ENCODE data around the gene PTOV1.
A peak's percentile ranks its signal among the peaks of the same experiment; 100 is the strongest.
"Not testable (repeated sequence)": the region's sequence is repeated elsewhere in the genome, so short reads cannot be mapped to it uniquely, and the experiment has no call there.

Gene PTOV1

DNA sequence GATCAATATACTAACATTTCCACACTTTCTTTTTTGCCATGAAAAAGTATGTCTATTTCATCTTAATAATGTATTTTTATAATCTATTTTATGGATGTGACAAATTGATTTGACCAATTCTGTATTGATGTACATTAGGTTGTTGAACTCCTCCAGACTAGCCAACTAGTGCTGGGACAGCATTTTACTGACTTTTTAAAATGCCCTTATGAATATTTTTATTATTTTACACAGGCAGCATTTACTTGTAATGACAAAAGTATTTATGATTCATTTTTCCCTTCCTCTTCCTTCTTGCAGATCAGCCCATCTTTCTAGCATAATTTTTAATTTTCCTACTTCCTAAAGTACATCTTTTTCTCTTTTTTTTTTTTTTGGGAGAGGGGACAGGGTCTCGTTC is 36.9 kb upstream of the PTOV1 start:
- intact Hi-C loops (cut with DNase I; ENCODE audit: low total_unique reads) = no loop called here
- Histone ChIP-seq H3K9me3 (no peaks in the 10 kb centered on the region), H3K36me3 (no peaks in the 10 kb centered on the region), H3K27me3 (no peaks in the 10 kb centered on the region), H3K27ac (peak overlapping the region; percentile 89 to 91), H3K4me1 (peaks cover 0 to 43% (median 26%) of the 10 kb centered on the region in 4 donors), H3K4me3 (peak overlapping the region; percentile 59 to 73)
- no peak for DNase-seq
- TF ChIP-seq CTCF (IDR thresholded peaks at IDR 0.05) = no peak

DNA sequence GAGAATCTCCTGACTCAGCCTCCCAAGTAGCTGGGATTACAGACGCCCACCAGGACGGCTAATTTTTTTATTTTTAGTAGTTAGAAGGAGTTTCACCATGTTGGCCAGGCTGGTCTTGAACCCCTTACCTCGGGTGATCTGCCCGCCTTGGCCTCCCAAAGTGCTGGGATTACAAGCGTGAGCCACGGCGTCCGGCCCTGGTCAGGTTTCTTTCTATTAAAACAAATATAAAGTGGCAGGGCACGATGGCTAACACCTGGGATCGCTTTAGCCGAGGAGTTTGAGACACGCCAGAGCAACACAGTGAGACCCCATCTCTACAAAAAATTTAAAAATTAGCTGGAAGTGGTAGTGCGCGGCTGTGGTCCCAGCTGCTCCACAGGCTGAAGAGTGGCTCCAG is 34.4 kb upstream of the PTOV1 start:
- TF ChIP-seq CTCF (IDR thresholded peaks at IDR 0.05) = no peak
- peak overlapping the region; percentile 71 to 72 for H3K4me3 ChIP-seq
- no peak for DNase-seq
- peaks cover 0 to 42% (median 21%) of the 10 kb centered on the region in 4 donors for H3K4me1 ChIP-seq
- intact Hi-C loops (cut with DNase I; ENCODE audit: low total_unique reads) = loop anchor here (5.0 kb wide), 1 partner anchor 56 kb away; no protein-coding TSS in a partner anchor
- peaks cover 0 to 9% (median 0%) of the 10 kb centered on the region in 3 donors for H3K36me3 ChIP-seq
- H3K9me3 ChIP-seq = no peaks in the 10 kb centered on the region
- peak overlapping the region; percentile 94 to 95 for H3K27ac ChIP-seq
- no peaks in the 10 kb centered on the region for H3K27me3 ChIP-seq

DNA sequence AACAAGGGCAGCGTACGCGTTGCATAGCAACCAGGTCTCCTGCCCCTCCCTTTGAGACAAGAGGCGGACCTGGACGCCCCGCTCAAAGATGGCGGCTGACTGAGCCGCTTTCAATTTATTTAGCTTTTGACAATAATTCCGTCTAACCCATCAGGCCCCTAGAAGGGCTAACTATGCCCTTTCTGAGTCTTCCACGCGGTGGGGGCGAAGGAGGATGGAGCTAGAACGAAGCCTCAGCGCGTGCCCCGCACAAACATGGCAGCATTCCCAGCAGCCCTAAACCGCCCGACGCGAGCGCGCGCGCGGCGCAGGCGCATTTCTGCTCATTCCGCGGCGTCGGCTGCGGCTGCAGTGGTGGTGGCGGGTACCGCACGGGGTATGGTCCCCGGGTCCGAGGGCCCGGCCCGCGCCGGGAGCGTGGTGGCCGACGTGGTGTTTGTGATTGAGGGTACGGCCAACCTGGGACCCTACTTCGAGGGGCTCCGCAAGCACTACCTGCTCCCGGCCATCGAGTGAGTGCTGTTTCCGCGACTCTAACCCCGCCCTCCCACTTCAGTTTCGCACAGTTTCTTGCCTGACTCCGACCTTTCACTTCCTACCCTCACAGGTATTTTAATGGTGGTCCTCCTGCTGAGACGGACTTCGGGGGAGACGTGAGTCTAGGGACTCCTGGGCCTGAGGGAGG is 32.9 kb upstream of the PTOV1 start, which contains the start of gene MED25:
Gene MED25, plus strand, starts transcription at position 326 of the 685 bp plus-strand sequence. Its CDS starts 53 bp downstream, at position 379.
- Histone ChIP-seq H3K36me3 (peaks cover 0 to 12% (median 3%) of the 10 kb centered on the region in 3 donors), H3K27ac (peak within 1 kb of the TSS; percentile 94 to 95), H3K4me3 (peak within 1 kb of the TSS; percentile 71 to 72), H3K9me3 (no peaks in the 10 kb centered on the region), H3K27me3 (no peaks in the 10 kb centered on the region), H3K4me1 (peaks cover 0 to 33% (median 14%) of the 10 kb centered on the region in 4 donors)
- peak; percentile 80 to 90 for DNase-seq
- TF ChIP-seq CTCF (IDR thresholded peaks at IDR 0.05) = peak; percentile 55 to 78
- intact Hi-C loops (cut with DNase I; ENCODE audit: low total_unique reads) = loop anchor here (5.0 kb wide), 1 partner anchor 54 kb away; no protein-coding TSS in a partner anchor

DNA sequence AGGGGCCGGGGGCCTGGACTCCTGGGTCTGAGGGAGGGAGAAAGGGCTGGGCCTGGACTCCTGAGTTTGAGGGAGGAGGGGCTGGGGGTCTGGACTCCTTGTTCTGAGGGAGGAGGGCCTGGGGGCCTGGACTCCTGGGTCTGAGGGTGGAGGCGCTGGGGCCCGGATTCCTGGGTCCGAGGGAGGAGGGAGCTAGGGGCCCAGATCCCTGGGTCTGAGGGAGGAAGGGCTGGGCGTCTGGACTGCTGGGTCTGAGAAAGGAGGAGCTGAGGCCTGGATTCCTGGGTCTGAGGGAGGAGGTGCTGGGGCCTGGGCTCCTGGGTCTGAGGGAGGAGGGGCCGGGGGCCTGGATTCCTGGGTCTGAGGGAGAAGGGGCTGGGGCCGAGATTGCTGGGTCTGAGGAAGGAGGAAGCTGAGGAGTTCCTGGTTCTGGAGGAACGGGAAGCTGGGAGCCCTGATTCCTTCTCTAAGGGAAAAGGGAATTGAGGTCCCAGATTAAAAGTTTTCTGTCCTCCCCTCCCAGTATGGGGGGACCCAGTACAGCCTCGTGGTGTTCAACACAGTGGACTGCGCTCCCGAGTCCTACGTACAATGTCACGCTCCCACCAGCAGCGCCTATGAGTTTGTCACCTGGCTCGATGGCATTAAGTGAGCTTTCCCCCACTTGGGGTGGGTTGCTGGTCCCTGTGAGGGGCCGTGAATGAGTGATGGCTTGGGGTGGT is 32.1 kb upstream of the PTOV1 start:
- H3K36me3 ChIP-seq = peaks cover 0 to 19% (median 11%) of the 10 kb centered on the region in 3 donors
- H3K9me3 ChIP-seq = no peaks in the 10 kb centered on the region
- no peak for DNase-seq
- peaks cover 0 to 32% (median 13%) of the 10 kb centered on the region in 4 donors for H3K4me1 ChIP-seq
- intact Hi-C loops (cut with DNase I; ENCODE audit: low total_unique reads) = loop anchor here (5.0 kb wide), 1 partner anchor 53 kb away; no protein-coding TSS in a partner anchor
- H3K27me3 ChIP-seq = no peaks in the 10 kb centered on the region
- H3K4me3 ChIP-seq = peak overlapping the region; percentile 71 to 72
- TF ChIP-seq CTCF (IDR thresholded peaks at IDR 0.05) = no peak
- peak overlapping the region; percentile 94 to 95 for H3K27ac ChIP-seq

DNA sequence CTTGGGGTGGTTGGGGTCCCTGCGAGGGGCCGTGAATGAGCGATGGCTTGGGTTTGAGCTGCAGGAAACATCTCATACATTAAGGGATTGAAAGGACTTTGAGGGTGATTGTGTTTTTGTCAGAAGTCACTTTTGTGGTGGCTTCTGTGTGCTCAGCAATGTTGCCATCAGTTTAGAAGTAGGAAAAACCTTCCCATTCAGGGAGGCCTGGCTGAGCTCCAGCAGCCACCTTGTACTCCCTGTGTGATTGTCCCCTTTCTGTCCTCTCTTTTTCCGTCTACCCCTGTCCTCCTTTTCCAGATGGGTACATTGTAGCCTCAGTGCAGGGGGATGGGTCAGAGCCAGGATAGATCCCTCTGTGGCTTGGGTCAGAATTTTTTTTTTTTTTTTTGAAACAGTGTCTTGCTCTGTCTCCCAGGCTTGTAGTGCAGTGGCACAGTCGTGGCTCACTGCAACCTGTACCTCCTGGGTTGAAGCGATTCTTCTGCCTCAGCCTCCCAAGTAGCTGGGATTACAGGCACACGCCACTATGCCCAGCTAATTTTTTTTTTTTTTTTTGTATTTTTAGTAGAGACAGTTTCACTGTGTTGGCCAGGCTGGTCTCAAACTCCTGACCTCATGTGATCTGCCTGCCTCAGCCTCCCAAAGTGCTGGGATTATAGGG is 31.4 kb upstream of the PTOV1 start:
- not testable (repeated sequence) for H3K9me3 ChIP-seq, DNase-seq, H3K27ac ChIP-seq, H3K27me3 ChIP-seq
- Histone ChIP-seq H3K36me3 (peaks cover 0 to 27% (median 15%) of the 10 kb centered on the region in 3 donors), H3K4me3 (peak overlapping the region; percentile 71 to 72), H3K4me1 (peaks cover 0 to 25% (median 12%) of the 10 kb centered on the region in 4 donors)
- intact Hi-C loops (cut with DNase I; ENCODE audit: low total_unique reads) = loop anchor here (5.0 kb wide), 1 partner anchor 53 kb away; no protein-coding TSS in a partner anchor

Data from tibial artery (tissue), 4 donors.